ENCODE measurements around the gene BAG3. TPM values are rescaled to one million over a fixed set of nuclear protein-coding genes. Genes with fewer than 3 reads are reported as not detected.
A peak's percentile ranks its signal among the peaks of the same experiment; 100 is the strongest.

Gene BAG3
- total and polyA plus RNA-seq, 9 of the 15 experiments (the other 6 are each of a cell fraction or from before 2014, with no cell fraction given), result 2.6 to 27.4 (median 7.2) TPM

DNA sequence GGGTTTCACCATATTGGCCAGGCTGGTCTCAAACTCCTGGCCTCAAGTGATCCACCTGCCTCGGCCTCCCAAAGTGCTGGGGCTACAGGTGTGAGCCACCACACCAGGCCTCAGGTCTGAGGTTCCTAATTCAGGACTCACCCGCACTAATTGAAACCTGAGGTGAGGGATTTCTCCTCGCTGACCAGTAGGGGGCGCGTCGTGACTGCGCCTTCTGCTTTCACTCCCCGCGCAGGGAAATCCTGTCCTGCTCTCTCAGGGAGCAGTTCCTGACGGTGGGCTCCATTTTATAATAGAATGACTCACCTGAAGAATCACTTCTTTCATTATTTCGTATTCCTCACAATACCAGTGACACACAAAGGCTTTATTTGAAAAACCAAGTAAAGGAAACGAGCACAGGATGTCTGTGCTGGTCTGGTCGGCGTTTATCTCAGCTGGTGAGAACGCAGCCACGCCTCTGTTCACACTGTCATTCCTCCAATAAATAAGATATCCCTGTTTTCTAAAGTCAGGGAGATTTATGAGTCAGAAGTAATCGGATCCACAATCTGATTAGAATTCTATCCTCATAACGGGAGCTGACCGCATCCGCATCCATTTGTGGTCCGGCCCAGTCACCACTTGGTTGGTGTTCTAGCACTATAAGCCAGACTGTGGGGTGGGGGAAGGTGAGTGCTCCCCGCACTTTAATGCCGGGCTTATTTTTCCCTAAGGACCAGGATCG lies 35.4 kb downstream of the BAG3 start:
- H3K79me2 ChIP-seq (ENCODE audit: control insufficient read depth, insufficient read depth, low read length), result no peaks in the 10 kb centered on the region
- BruUV-seq (replicated peaks), result no TSS peak
- H2AFZ ChIP-seq (ENCODE audit: low read depth, low read length), result peak overlapping the region; percentile 89
- FAIRE-seq, result peak; percentile 83
- no peaks in the 10 kb centered on the region for H3K36me3 ChIP-seq (ENCODE audit: control insufficient read depth, insufficient read depth, low read length)
- H3K9me1 ChIP-seq (ENCODE audit: control insufficient read depth, insufficient read depth, low read length), result no peaks in the 10 kb centered on the region
- H3K27me3 ChIP-seq (ENCODE audit: control insufficient read depth in 2 of 2, insufficient read depth in 2 of 2, low read length in 2 of 2), result no peaks in the 10 kb centered on the region
- H3K9ac ChIP-seq (ENCODE audit: insufficient read depth in 1 of 2, low read depth in 2 of 2, low read length in 2 of 2), result no peak overlapping the region
- peaks cover 9 to 10% of the 10 kb centered on the region in 2 experiments; a peak in 4 of 5 replicates for H3K4me1 ChIP-seq (replicated peaks in 1 of 2; ENCODE audit: control insufficient read depth in 2 of 2, insufficient read depth in 2 of 2, low read length in 2 of 2)
- in situ Hi-C loops (cut with MboI), result loop anchor here (5.0 kb wide), 1 partner anchor 171 kb away; no protein-coding TSS in a partner anchor
- H3K4me3 ChIP-seq, result no peak overlapping the region
- POLR2A ChIA-PET, result interaction anchor here (0.8 to 1.5 kb wide), 3 partner anchors 11 to 206 kb away, joined by 3 read pairs; partner anchors contain the start of gene SEC23IP
- no peaks in the 10 kb centered on the region for H3K9me3 ChIP-seq (replicated peaks; ENCODE audit: control insufficient read depth, insufficient read depth, low read depth, low read length)
- no peaks in the 10 kb centered on the region for H4K20me1 ChIP-seq (replicated peaks; ENCODE audit: control insufficient read depth, insufficient read depth, low read length)
- peak; percentile 61 to 83 (median 66) for DNase-seq (ENCODE audit: extremely low read depth in 1 of 4, low spot score in 3 of 4)
- H3K4me2 ChIP-seq (ENCODE audit: insufficient read depth, low read length), result peak overlapping the region; percentile 51
- CTCF ChIA-PET (ENCODE audit: low intra/inter-chr PET ratio), result interaction anchor here (0.7 to 1.6 kb wide), 3 partner anchors 77 to 232 kb away, joined by 3 to 6 read pairs (median 4); no protein-coding TSS in a partner anchor
- intact Hi-C loops (cut with micrococcal nuclease), result loop anchor here (2.0 to 5.0 kb wide), 5 partner anchors 41 to 651 kb away; partner anchors contain the start of gene INPP5F
- H3K27ac ChIP-seq (ENCODE audit: extremely low read depth, low read depth, low read length), result no peak overlapping the region
- 21% methylated on average over 24 of the region's 24 CpGs for WGBS (ENCODE audit: insufficient coverage, low coverage, missing lambda C conversion rate)
- peak; percentile 90 for ATAC-seq
- no peak for TF ChIP-seq ZNF395 (CRISPR knock-in tag; IDR thresholded peaks at IDR 0.05)
- TF ChIP-seq STAG1 (CRISPR knock-in tag; IDR thresholded peaks at IDR 0.05; ENCODE audit: borderline replicate concordance), result peak; percentile 43; the same call in 1 of the 2 replicates
- TF ChIP-seq ZNF586 (CRISPR knock-in tag; conservative IDR thresholded peaks at IDR 0.05), result no peak
- TF ChIP-seq, protein P1, sequence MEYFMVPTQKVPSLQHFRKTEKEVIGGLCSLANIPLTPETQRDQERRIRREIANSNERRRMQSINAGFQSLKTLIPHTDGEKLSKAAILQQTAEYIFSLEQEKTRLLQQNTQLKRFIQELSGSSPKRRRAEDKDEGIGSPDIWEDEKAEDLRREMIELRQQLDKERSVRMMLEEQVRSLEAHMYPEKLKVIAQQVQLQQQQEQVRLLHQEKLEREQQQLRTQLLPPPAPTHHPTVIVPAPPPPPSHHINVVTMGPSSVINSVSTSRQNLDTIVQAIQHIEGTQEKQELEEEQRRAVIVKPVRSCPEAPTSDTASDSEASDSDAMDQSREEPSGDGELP (CRISPR knock-in tag; IDR thresholded peaks at IDR 0.05; ENCODE audit: borderline replicate concordance), result peak; percentile 53; the same call in 1 of the 2 replicates
- TF ChIP-seq, protein P2, sequence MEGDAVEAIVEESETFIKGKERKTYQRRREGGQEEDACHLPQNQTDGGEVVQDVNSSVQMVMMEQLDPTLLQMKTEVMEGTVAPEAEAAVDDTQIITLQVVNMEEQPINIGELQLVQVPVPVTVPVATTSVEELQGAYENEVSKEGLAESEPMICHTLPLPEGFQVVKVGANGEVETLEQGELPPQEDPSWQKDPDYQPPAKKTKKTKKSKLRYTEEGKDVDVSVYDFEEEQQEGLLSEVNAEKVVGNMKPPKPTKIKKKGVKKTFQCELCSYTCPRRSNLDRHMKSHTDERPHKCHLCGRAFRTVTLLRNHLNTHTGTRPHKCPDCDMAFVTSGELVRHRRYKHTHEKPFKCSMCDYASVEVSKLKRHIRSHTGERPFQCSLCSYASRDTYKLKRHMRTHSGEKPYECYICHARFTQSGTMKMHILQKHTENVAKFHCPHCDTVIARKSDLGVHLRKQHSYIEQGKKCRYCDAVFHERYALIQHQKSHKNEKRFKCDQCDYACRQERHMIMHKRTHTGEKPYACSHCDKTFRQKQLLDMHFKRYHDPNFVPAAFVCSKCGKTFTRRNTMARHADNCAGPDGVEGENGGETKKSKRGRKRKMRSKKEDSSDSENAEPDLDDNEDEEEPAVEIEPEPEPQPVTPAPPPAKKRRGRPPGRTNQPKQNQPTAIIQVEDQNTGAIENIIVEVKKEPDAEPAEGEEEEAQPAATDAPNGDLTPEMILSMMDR (IDR thresholded peaks at IDR 0.05 in 2 of 3, conservative IDR thresholded peaks at IDR 0.05 in 1 of 3; ENCODE audit: insufficient read depth in 2 of 3, low read depth in 1 of 3, low read length in 3 of 3), result peak; percentile 71 to 80 (median 74)
- peak; percentile 57 for TF ChIP-seq DEAF1 (CRISPR knock-in tag; IDR thresholded peaks at IDR 0.05)
- no peak for TF ChIP-seq ZFP36 (IDR thresholded peaks at IDR 0.05; ENCODE audit: low read depth, low read length, partially characterized antibody)
- TF ChIP-seq FOXP4 (CRISPR knock-in tag; IDR thresholded peaks at IDR 0.05; ENCODE audit: borderline replicate concordance), result no peak
- peak; percentile 58 for TF ChIP-seq SMC3 (conservative IDR thresholded peaks at IDR 0.05; ENCODE audit: insufficient read depth, low read depth, low read length)
